Measurements from ENCODE around the gene HSF5. TPM values are rescaled to one million over a fixed set of nuclear protein-coding genes. Genes with fewer than 3 reads are reported as not detected.

HSF5 gene
- total RNA-seq, 2 donors from 2014 or later = 0.07 TPM; not detected in 1

- TF ChIP-seq CTCF (IDR thresholded peaks at IDR 0.05) = no peak
- no peaks in the 10 kb centered on the region for H3K36me3 ChIP-seq
- H3K4me1 ChIP-seq = peaks cover 21% of the 10 kb centered on the region
- no peak for DNase-seq
- no peak overlapping the region for H3K4me3 ChIP-seq
- H3K27me3 ChIP-seq = no peaks in the 10 kb centered on the region
- H3K9me3 ChIP-seq = no peaks in the 10 kb centered on the region
- intact Hi-C loops (cut with DNase I) = no loop called here
- H3K9ac ChIP-seq (ENCODE audit: low read depth in 2 of 2, low read length in 2 of 2) = peak overlapping the region in 1 of 2 donors; percentile 49
- H3K27ac ChIP-seq = peak overlapping the region; percentile 24
Measured at GRCh38 chr17:58380207-58381123, 107.7 kb downstream of the HSF5 start.

GRCh38 chr17:58379511-58379824 is 108.7 kb downstream of the HSF5 start:
- intact Hi-C loops (cut with DNase I) = no loop called here
- no peak for DNase-seq
- H3K9ac ChIP-seq (ENCODE audit: low read depth in 2 of 2, low read length in 2 of 2) = peak overlapping the region in 1 of 2 donors; percentile 60
- H3K4me1 ChIP-seq = peaks cover 25% of the 10 kb centered on the region
- H3K27ac ChIP-seq = no peak overlapping the region
- no peaks in the 10 kb centered on the region for H3K27me3 ChIP-seq
- TF ChIP-seq CTCF (IDR thresholded peaks at IDR 0.05) = no peak
- H3K9me3 ChIP-seq = no peaks in the 10 kb centered on the region
- H3K4me3 ChIP-seq = no peak overlapping the region
- no peaks in the 10 kb centered on the region for H3K36me3 ChIP-seq

- no peaks in the 10 kb centered on the region for H3K9me3 ChIP-seq
- H3K27ac ChIP-seq = peak overlapping the region; percentile 63
- H3K27me3 ChIP-seq = no peaks in the 10 kb centered on the region
- no peaks in the 10 kb centered on the region for H3K36me3 ChIP-seq
- H3K9ac ChIP-seq (ENCODE audit: low read depth in 2 of 2, low read length in 2 of 2) = peak overlapping the region in 1 of 2 donors; percentile 60
- no peak for TF ChIP-seq CTCF (IDR thresholded peaks at IDR 0.05)
- DNase-seq = no peak
- intact Hi-C loops (cut with DNase I) = no loop called here
- no peak overlapping the region for H3K4me3 ChIP-seq
- peaks cover 25% of the 10 kb centered on the region for H3K4me1 ChIP-seq
Measured at GRCh38 chr17:58378733-58379510, 109.3 kb downstream of the HSF5 start.

GRCh38 chr17:58377661-58378060 is 110.5 kb downstream of the HSF5 start:
- Histone ChIP-seq H3K4me3 (no peak overlapping the region), H3K9me3 (no peaks in the 10 kb centered on the region), H3K36me3 (no peaks in the 10 kb centered on the region), H3K27ac (peak overlapping the region; percentile 63), H3K9ac (ENCODE audit: low read depth in 2 of 2, low read length in 2 of 2) (peak overlapping the region in 1 of 2 donors; percentile 48), H3K27me3 (no peaks in the 10 kb centered on the region), H3K4me1 (peaks cover 20% of the 10 kb centered on the region)
- intact Hi-C loops (cut with DNase I) = no loop called here
- no peak for TF ChIP-seq CTCF (IDR thresholded peaks at IDR 0.05)
- peak; percentile 61 for DNase-seq

- peak; percentile 80 for DNase-seq
- Histone ChIP-seq H3K27ac (peak overlapping the region; percentile 68), H3K4me1 (peaks cover 20% of the 10 kb centered on the region), H3K9me3 (no peaks in the 10 kb centered on the region), H3K36me3 (no peaks in the 10 kb centered on the region), H3K27me3 (no peaks in the 10 kb centered on the region), H3K9ac (ENCODE audit: low read depth in 2 of 2, low read length in 2 of 2) (peak overlapping the region in 1 of 2 donors; percentile 72), H3K4me3 (no peak overlapping the region)
- TF ChIP-seq CTCF (IDR thresholded peaks at IDR 0.05) = no peak
- intact Hi-C loops (cut with DNase I) = no loop called here
Measured at GRCh38 chr17:58377093-58377601, 111.1 kb downstream of the HSF5 start.
